Parathyroid adenoma (tissue), 2 donors: ENCODE measurements around the gene CELSR1.

ENCODE experiments used
- H2AFZ ChIP-seq: fragments of 300-600 bp; sonication (generic); one replicate; pipeline ENCODE4 v1.7.0; 2017; ENCODE audit warnings: antibody characterized with exemption, mild to moderate bottlenecking
- H3K27ac ChIP-seq: fragments of 300-600 bp; sonication (generic); one replicate; pipeline ENCODE4 v1.7.0; 2017
- H3K27me3 ChIP-seq: fragments of 300-600 bp; sonication (generic); one replicate; pipeline ENCODE4 v1.7.0; 2017; ENCODE audit warnings: low read length; ENCODE audit not compliant: control insufficient read depth, insufficient read depth
- H3K36me3 ChIP-seq: fragments of 300-600 bp; sonication (generic); one replicate; pipeline ENCODE4 v1.7.0; 2017; ENCODE audit warnings: low read length; ENCODE audit not compliant: control insufficient read depth, insufficient read depth
- H3K4me1 ChIP-seq: fragments of 300-600 bp; sonication (generic); one replicate; pipeline ENCODE4 v1.7.0; 2017; ENCODE audit warnings: control low read depth
- H3K4me2 ChIP-seq: fragments of 300-600 bp; sonication (generic); one replicate; pipeline ENCODE4 v1.7.0; 2017; ENCODE audit warnings: low read length
- H3K4me3 ChIP-seq: fragments of 300-600 bp; sonication (generic); one replicate; pipeline ENCODE4 v1.7.0; 2017; ENCODE audit warnings: low read depth, low read length
- H3K79me2 ChIP-seq: fragments of 300-600 bp; sonication (generic); one replicate; pipeline ENCODE4 v1.7.0; 2017; ENCODE audit warnings: control low read depth
- H3K9ac ChIP-seq: fragments of 300-600 bp; sonication (generic); one replicate; pipeline ENCODE4 v1.7.0; 2017; ENCODE audit warnings: mild to moderate bottlenecking
- H3K9me3 ChIP-seq: fragments of 300-600 bp; sonication (generic); one replicate; pipeline ENCODE4 v1.7.0; 2017; ENCODE audit warnings: low read length; ENCODE audit not compliant: control insufficient read depth
- TF ChIP-seq, protein P1 (sequence below): fragments of 300-600 bp; sonication (generic); IDR thresholded peaks from one replicate; pipeline ENCODE4 v1.7.0; 2017; ENCODE audit warnings: antibody characterized with exemption, mild to moderate bottlenecking
- donor health status: primary hyperparathyroidism.

The CELSR1 gene

DNA sequence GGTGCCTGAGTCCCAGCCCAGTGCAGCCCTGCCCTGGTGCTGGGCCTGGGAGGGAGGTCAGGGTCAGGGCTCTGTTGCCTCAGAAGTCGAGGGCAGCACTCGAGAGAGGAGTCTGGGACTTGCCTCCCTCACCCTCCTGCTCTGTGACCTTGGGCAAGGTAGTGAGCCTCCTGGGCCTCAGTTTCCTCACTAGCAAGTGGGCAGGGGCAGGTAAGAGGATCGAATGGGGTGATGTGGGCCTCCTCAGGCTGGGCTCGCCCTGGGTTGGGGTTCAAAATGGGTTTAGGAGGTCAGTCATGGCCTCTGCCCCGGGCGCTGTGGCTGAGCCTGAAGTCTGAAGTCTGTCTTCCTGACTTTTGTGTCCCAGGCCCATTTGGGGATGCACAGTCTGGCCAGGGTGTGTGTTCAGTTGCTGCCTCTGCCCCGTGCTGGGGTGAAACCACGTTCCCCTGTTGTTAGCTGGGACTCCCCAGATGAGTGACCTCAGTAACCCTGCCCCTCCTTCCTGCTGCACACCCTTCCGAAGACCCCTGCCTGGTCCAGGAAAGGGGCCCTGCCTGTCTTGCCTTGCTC, 40.9 kb upstream of the CELSR1 start:
- no peaks in the 10 kb centered on the region for H3K27me3 ChIP-seq
- H3K9ac ChIP-seq, result no peak overlapping the region
- H3K9me3 ChIP-seq, result no peaks in the 10 kb centered on the region
- peak overlapping the region; percentile 50 for H3K4me3 ChIP-seq
- H2AFZ ChIP-seq, result no peak overlapping the region
- H3K79me2 ChIP-seq, result peaks cover 2% of the 10 kb centered on the region
- H3K4me2 ChIP-seq, result peak overlapping the region; percentile 52
- H3K27ac ChIP-seq, result no peak overlapping the region
- TF ChIP-seq, protein P1, sequence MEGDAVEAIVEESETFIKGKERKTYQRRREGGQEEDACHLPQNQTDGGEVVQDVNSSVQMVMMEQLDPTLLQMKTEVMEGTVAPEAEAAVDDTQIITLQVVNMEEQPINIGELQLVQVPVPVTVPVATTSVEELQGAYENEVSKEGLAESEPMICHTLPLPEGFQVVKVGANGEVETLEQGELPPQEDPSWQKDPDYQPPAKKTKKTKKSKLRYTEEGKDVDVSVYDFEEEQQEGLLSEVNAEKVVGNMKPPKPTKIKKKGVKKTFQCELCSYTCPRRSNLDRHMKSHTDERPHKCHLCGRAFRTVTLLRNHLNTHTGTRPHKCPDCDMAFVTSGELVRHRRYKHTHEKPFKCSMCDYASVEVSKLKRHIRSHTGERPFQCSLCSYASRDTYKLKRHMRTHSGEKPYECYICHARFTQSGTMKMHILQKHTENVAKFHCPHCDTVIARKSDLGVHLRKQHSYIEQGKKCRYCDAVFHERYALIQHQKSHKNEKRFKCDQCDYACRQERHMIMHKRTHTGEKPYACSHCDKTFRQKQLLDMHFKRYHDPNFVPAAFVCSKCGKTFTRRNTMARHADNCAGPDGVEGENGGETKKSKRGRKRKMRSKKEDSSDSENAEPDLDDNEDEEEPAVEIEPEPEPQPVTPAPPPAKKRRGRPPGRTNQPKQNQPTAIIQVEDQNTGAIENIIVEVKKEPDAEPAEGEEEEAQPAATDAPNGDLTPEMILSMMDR, result no peak
- H3K36me3 ChIP-seq, result no peaks in the 10 kb centered on the region
- H3K4me1 ChIP-seq, result no peaks in the 10 kb centered on the region

DNA sequence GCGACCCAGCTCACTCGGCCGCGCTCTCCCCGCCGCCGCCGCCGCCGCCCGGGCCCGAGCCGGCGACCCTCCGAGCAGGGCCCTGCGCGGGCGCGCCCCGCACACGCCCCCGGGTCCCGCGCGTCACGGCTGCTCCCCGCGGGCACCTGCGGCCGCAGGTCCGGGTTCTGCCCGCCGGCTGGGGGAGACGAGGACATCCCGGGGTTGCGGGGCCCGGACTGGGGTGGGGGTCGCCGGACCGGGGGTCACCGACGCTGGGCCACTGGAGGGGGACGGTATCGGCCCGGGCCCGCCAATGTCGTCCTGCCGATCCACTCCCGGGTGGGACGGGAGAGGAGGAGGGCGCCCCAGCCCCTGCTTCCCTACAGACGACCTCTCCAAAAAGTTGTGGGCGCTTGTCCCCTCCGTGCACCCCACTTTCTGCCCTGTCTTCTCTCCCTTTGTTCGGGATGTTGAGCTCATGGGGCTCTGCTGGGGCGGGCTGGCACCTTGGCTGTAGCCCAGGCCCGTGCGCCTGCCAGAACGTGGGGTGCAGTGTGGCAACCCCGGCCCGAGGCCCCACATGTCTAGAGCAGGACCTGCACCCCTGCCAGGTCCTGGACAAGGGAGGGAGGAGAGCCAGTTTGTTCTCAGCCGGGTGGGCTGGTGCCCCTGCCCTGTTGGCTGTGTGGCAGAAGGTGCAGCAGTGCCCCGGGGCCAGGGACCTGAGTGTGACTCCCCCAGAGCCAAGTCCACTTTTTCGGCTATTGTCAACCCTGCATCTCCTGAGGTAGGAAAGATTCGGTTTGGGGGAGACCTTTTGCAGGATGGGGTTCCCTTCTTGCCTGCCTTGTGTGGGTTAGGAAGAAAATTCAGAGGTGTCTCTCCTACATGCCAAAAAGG, 40.2 kb upstream of the CELSR1 start:
- H3K4me1 ChIP-seq, result no peaks in the 10 kb centered on the region
- no peaks in the 10 kb centered on the region for H3K27me3 ChIP-seq
- peak overlapping the region; percentile 33 for H2AFZ ChIP-seq
- no peaks in the 10 kb centered on the region for H3K36me3 ChIP-seq
- peak overlapping the region; percentile 50 for H3K4me3 ChIP-seq
- H3K79me2 ChIP-seq, result peaks cover 2% of the 10 kb centered on the region
- TF ChIP-seq, protein P1, result no peak
- H3K9ac ChIP-seq, result no peak overlapping the region
- H3K27ac ChIP-seq, result no peak overlapping the region
- no peaks in the 10 kb centered on the region for H3K9me3 ChIP-seq
- H3K4me2 ChIP-seq, result peak overlapping the region; percentile 52

GRCh38 chr22:46576556-46577367, 39.3 kb upstream of the CELSR1 start:
- no peak overlapping the region for H3K27ac ChIP-seq
- TF ChIP-seq, protein P1, result no peak
- H2AFZ ChIP-seq, result peak overlapping the region; percentile 73
- no peaks in the 10 kb centered on the region for H3K4me1 ChIP-seq
- peak overlapping the region; percentile 41 for H3K4me3 ChIP-seq
- H3K4me2 ChIP-seq, result peak overlapping the region; percentile 80
- peaks cover 2% of the 10 kb centered on the region for H3K79me2 ChIP-seq
- no peaks in the 10 kb centered on the region for H3K27me3 ChIP-seq
- H3K9ac ChIP-seq, result no peak overlapping the region
- no peaks in the 10 kb centered on the region for H3K9me3 ChIP-seq
- no peaks in the 10 kb centered on the region for H3K36me3 ChIP-seq

DNA sequence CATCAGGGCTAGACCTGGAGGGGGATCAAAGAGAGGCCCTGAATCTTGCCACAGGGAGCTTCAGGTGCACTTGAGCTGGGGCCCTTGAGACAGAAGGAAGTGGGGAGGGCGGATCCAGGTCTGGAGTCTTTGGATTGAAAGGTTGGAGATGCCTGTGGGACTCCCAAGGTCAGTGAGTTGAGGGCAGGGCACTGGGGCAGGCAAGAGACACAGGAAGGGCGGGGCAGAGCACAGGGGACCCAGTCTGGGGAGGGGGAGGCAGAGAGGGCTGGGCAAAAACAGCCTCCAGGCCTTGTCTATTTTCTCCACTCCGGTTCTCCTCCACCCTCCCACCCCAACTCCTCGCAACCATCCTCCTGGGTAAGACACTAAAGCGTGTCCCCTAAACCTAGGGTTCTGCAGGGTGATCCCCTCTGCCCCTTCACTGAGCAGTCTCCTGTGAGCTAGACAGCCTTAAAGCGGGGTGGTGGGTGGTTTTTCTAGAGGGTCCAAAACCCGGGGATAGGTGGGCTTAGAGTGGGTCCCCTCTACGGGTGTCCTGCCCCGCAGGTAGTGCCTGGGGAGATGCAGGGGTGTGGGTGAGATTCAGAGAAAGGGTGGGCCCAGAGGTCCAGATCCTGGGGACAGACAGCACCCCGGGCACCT, 38.6 kb upstream of the CELSR1 start:
- Histone ChIP-seq H3K27ac (no peak overlapping the region), H3K9ac (no peak overlapping the region), H3K4me1 (no peaks in the 10 kb centered on the region), H3K4me3 (peak overlapping the region; percentile 41), H2AFZ (peak overlapping the region; percentile 73), H3K9me3 (no peaks in the 10 kb centered on the region), H3K27me3 (no peaks in the 10 kb centered on the region), H3K79me2 (no peaks in the 10 kb centered on the region), H3K36me3 (no peaks in the 10 kb centered on the region), H3K4me2 (peak overlapping the region; percentile 80)
- TF ChIP-seq, protein P1, result no peak
